Activated CD8-positive, alpha-beta memory T cell treated with anti-CD3 and anti-CD28 coated beads for 48 hours (primary cell): ENCODE data around the gene TMTC1.

Experiments used
- DNase-seq, 3 experiments: peaks; one replicate each; pipeline ENCODE4 v3.0.0-alpha.2; 2020; ENCODE audit warnings: low read depth in 2 of 3, low spot score in 2 of 3

Gene TMTC1

DNA sequence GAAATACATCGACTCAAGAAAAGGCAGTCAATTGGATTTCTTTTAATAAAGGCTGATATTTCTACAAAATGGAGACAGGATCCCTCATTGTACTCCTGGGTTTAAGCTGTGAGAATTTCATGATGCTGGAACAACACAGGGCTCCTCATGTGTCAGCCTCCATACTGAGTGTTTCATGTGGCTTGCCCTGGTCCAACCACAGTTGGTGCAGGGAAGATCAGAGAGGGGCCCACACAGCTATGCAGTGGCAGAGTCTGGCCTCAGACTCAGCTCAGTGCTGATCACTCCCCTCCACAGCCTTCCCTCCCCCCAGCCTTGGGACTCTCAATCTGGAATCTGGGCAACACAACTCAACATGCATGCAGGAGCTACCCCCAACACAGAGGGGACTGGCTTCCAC lies 163.7 kb downstream of the TMTC1 start:
- DNase-seq = no peak

DNA sequence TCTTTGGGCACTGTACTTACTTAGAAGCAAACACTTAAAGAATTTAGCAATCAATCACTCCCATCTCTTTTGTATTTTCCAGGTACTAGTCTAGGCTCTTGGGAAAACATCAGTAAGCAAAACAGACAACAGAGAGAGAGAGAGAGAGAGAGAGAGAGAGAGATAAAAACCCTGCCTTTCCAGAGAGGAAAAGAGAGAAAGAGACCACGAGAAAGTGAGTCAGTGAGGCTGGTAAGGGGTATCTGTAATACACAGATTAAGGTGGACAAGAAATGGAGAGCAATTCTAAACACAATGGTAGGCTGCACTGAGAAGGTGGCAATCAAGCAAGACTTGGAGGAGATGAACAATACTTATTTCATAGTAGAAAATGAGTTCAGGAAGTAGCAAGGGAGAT lies 166.3 kb downstream of the TMTC1 start:
- no peak for DNase-seq

DNA sequence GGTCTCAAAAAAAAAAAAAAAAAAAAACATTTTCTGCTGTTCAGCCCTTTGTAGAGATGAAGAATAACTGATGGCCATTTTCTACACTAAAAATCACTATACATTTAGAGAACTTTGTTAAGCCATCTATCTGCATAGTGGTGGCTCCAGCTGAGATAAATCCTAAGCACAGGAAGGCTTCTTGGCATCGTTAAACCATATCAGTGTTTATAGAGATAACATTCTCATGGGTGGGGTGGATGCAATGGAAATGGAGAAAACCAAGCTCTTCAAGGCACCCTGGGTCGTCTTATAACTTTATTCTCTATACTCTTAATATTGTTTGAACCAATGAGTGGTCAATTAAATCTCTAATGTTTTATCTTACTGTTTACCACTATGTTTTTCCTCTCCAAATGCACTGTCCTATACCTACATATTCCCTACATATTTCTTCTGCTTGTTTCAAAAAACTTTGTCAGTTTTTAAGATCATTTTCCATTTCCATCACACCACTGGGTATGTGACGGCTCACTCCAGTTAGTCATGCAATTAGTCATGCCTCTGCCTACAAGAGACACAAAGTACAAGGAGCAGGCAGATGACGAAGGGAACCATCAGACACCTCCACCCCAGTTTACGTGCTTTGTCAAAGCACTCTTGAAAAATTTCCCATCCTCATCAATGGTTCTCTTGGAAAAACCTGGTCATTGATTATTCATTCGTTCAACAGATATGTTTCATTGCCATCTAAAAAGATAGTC lies 166.9 kb downstream of the TMTC1 start:
- DNase-seq = no peak

DNA sequence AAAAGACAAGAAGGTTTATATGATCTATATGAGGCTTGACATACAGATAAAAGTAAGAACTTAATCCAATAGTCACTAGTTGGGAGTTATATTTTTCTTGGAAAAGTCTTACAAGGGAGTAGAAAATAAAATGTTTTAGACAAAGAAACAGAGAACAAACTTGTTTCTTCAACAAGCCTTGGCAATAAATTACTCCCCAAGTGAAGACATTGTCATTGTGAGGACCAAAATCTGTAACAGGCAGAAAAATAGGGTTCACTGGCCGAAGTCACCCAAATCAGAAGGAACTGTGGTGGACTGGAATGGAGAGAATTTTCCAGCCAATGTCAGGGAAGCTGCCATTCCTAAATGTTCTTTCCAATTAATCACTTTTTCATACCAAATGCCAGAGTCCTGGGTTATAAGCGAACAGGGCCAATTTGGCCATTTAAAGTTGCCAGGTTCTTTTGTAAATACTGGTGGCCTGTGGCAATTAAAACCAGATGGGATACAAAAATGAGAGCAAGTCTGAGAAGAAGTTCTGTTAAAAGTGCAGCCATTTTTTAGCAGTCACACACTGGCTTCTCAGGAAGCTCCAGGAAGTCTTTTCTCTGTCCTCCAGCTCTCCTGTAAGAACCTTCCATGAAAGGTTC lies 168.9 kb downstream of the TMTC1 start:
- no peak for DNase-seq

DNA sequence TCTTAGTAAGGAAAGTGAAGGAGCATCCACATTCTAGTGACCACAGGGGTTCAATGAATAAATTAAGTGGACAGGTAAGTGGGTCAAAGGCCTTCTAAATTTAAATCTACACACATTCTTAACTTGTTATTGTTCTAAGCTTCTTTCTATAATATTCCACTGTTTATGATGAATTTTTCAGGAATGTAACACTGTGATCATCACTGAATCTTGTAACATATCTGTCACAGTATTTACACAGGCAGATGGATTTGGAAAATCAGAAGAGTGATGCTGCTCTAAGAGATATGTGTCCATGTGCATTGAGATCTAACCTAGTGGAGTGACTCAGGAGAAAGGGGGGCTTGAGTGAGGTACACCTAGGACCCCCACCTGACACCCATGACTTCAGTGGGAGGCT lies 170.8 kb downstream of the TMTC1 start:
- no peak for DNase-seq

DNA sequence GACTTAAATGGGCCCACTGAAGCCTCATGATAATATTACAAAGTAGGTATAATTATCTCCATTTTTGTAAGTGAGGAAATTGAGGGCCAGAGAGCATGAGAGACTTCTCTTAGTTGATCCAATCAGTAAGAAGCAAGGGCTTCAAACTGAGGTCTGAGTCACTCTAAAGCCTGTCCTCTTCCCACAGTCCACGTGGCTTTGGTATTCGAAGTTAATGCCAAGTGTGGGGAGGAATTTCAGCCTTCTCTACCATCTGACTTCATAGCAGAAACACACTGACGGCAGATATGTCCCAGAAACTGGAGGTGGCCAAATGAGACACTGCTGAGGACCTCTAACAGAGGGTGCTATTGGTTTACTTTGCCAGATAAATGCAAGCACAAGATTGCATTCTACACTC lies 171.8 kb downstream of the TMTC1 start:
- DNase-seq = no peak

DNA sequence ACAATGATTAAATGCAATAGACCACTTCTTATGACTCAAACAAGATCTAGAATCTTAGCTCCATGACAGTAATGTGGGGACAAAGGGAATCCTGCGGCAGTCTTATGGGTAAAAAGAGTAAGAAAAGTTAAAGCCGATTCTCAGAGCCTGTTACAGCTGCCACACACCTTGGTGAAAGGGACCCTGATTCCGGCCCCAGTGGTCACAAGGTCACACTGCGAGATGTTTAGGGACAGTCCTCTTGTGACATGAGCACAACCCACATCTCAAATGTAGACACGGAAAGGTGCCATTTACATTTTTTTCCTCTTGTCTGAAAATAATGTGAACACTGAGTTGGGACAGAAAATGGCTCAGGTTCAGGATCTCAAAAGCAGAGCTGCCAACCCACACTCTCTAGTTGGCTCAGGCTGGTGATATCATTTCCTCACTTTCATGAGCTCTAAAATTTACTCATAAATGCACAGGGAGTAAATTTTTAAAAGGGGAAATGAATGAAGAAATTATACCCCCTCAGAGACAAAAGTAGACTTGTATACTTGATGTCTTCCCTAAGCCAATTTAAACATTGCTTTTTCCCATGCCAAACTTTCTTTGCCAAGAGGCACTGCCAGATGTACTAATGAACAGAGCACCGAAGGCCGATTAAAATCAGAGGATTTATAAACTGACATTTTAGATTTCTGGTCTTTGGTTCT lies 173.1 kb downstream of the TMTC1 start:
- DNase-seq = no peak

DNA sequence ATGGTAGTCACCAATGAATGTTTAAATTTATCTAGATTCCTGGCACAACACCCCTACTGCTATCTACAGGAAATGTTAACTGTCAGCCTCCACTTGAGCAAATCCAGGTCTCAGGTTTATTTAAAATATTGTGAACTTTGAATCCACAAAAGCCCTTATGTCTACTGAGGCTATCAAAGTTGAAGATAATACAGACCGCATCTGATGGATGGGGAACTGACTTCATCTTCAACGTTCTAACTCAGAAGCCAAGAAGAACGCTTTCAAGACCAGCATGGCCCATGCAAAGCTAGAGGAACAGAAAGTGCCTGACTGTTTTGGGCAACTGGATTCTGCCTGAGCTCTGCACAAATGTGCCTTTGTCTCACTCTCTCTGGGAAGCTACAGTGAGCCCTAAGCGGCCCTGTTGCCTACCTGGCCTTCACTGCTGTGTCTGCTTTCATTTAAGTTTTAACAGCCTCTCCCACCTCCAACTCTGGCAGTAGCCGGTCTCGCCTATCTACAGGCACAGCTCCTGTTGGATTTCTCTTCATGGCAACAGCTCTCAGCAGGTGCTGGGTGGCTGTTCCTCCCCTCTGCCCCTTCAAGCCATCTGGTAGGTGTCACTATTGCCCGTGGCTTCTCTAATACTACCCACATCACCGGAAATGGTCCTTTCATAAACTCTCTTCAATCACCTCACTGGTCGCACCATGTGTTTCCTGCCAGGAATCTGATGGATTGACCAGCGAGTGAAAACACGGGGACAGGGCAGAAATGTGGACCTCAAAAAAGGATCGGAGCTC lies 174.1 kb downstream of the TMTC1 start:
- DNase-seq = no peak

DNA sequence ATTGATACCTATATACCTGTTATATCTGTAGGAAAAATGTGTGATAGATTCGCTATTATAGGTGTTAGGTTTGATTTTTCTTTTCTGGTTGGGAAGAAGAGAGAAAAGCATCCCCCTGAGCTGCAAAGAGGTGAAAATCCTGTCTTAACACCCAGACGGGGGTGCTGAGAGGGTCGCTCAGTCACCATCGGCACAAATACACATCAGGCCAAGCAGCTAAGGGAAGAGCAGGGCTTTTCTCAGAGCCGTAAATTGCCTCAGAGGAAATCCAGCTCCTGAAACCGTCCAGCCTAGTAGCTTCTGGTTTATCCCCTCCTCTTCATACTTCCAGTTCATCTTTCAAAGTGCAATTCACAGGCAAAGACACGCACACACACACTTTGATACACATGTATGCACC lies 175.2 kb downstream of the TMTC1 start:
- DNase-seq = no peak

DNA sequence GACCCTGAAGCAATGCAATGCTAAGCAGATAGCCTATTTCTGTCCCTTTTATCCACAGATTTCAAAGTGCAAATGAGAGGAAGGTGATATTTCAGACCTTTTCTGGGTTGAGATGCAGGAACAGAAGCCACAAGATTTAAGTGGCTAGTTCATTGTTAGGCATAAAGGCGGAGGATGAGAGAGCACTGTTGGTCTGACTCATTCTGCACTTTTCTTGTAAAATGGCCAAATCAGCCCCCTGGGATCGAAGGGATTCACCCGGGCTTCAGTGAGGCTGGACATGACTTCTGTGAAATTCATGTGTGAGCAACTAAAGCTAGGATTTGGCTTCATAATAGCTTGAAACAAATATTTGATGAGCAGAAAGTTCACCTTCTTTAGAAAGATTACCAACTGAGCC lies 184.4 kb downstream of the TMTC1 start:
- no peak for DNase-seq

DNA sequence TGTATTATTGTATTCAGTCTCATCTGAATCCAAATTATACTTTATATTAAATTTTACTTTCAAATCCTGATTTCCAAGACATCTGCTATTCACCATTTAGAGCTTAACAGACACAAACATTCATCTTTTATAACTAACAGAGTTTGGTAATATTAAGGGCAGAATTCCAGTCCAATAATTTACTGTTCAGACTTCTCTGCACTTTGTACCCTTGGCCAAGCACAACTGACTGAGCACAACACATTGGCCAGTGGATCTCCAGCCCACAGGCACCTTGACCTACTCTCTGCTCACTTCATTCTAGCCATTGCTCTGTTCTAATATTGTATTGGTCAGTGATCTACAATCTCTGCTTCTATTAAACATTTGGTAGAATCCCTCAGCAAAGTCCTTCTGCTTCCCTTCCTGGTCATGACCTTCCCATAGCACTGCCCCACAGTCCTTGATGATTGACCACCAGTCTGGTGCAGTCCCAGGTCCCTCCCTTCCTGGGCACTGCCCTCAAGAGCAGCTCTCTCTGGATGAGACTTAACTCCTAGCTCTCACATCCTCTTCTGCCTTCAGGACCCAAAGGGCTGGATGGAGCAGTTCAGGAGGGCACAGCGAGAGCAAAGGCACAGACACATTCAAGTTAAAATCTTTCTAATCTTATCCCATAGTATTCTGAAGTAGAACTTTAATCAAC lies 188.5 kb downstream of the TMTC1 start:
- no peak for DNase-seq

DNA sequence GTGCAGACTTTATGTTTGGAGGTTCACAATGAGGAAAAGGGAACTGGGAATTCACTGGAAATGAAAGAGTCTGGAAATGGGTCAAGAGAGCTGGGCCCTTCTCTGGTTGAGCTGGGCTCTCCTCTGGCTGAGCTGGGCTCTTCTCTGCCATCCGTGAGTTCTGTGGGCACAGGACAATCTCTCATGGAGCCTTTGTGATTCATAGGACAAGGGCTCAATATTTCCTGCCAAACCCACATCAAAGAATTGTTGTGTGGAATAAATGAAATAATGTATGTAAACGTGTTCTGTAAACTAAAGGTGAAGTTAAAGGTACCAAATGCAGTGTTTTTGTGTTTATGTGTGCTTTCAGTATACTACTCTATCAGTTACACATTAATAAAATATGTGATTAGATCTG lies 190.7 kb downstream of the TMTC1 start:
- DNase-seq = no peak

DNA sequence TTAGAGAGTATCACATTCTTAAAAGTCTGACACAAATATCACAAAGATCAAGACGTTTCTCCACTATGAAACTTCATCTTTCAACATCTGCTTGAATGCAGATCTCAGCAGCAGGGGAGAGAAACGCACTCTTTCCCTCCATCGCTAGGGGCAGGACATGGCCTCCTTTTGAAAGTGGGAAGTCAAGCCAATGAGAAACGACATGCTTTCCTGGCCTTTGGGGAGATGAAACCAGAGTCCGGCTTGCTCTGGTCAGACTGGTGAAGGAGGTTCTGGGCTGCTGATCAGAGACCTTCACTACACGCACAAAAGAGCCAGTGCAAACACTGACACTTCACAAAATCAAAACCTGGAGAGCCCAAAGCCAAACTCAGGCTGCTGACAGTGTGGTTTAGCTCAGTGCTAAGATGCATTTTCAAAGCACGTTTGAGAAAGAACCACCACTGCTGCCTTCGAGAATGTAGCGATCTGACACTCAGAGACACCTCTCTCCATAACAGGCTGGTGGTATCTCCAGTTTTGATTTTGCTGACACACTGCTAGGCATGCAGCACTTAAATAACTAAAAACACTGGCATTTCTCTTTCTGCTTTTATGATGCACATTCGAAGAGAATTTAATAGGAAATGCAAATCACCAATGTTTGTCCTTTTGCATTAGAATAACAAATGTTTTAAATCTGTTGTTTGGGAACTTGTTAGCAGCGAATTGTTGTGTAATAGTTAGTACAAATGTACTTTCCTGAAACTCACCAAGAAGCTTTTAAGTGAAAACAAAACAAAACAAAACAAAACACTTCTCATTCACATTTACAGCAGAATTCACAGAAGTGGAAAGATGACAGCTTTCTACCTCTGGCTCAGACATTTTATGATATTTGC lies 192.4 kb downstream of the TMTC1 start:
- DNase-seq = no peak

DNA sequence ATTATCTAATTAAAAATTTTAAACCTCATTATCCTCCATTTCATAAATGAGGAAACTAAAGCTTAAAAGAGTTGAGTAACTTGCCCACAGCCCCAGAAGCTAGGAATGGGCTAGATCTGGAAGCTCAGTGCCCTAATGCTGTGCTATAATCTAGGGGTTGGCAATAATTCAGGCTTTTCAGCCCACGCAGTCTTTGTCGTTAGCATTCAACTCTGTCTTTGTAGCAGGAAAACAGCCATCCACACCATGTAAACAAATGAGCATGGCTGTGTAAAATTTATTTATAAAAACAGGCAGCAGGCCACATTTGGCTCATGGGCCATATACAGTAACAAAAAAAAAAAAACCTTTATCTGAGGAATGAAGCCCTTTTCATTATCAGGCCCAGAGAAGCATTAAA lies 193.9 kb downstream of the TMTC1 start:
- DNase-seq = no peak

DNA sequence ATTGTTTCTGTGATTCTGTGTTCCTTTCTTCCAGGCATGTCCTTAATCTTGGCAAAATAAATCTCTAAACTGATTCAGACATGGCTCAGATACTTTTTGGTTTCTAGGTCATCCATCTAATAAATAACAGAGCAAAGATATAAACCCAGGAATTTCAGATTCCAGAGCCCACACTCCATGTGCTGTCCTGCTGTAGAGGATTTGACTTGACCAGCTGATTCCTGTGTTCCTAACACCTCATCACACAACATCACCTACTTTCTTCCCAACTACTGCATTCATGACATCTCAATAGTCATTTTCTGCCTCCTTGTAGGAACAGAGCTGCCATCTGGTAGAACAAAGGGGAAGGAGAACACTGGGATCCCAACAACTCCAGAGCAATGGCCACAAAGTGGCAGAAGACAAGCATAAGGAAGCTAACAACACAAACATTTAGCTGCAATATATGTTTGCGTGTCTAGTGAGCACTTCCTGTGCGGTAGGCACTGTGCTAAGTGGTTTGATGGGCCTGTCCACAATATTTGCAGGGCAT lies 194.4 kb downstream of the TMTC1 start:
- DNase-seq = no peak

DNA sequence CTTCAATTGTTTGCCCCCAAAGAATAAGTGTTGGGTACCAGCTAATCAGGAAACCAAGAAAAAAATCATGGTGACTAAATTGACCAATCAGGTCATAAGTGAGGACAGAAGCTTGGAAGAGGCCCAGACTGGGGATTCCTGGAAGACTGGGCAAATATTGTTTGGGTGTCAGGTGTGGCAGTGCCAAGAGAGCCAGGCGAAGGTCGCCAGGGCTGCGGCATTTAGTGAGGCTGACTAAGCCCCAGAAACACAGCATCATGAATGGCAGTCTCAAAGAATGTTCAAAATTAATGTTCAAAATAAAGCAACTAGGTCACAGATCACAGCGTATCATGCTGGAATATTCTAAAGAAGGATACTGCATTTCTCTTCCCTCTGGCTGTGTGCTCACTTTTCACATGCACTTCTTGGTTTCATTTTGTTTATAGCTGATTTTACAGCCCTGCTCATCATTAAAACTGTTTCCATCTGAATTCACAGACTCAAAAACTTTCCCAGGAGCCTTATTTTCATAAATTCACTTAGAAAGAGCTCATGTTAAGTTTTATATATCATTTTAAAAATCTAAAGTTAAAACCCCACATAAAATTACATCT lies 201.0 kb downstream of the TMTC1 start:
- no peak for DNase-seq

DNA sequence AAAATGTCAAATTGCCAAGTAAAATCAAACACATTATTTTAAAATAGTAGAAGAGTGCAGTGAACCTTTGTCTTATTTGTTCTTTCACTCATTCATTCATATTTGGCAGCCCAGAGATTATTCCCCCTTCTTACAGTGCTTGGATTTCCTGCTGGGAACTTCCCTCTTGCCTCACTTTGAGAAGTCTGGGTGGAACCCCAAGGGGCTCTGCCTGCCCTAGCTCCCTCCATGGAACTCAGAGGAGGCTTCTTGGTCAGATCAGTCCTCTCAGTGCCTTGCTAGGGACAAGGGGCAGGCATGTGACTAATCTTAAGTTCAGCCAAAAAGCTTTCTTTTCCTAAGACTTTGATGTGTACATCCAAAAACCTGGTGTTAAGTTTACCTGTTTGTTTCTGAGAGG lies 201.6 kb downstream of the TMTC1 start:
- no peak for DNase-seq

DNA sequence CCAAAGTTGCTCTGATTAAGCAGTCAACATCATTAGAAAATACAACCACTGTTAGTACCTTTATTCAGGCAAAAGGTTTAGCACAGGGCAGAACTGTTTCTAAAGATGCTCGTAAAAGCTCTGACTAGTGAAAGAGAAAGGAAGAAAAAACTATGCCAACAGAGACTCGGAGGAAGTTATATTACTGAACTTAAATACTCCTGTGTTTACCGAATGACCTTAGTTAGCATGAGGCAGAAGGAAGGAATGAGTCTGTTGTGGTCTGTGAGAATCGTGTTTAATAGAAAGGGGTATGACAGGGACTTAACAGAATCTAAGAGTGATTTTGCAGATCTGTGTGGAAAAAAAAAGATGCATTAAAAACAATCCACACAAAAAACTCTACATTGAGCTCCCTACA lies 202.1 kb downstream of the TMTC1 start:
- no peak for DNase-seq

DNA sequence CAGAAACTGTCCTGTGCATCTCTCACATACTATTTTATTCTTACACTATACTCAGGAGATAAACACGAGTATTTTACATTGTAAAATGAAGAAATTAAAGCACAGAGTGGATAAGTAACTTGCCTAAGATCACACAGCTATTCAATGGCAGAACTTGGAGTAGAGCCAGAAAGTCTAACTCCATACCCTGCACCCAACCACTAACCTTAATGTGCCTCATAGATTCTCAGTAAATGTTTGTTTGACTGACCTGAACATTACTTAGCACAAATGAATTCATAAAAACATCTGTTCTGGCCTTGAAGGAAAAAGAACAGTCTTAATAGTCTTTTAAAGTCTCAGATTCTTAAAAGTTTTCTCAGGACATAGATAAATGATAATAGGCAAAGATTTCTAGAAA lies 202.8 kb downstream of the TMTC1 start:
- DNase-seq = no peak

DNA sequence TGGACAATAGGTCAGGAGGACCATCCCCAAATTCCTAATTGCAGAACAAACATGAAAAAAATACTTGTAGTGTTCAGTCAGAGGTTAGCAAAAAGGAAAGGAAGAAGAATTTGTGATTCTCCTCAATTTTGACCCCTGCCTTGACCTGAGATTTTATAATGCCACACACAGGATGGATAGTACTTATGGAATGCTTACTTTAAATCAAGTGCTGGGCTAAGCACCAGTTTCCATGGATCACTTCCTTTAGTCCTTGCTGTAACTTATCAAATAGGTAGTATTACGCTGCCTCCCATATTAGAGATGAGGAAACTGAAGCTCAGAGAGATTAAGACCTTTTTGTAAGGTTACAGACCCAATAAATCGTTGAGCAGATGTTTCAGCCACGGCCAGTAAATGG lies 205.0 kb downstream of the TMTC1 start:
- no peak for DNase-seq
